Natural killer cell (primary cell): Measurements from ENCODE around the gene PRKN. TPM values are rescaled to one million over a fixed set of nuclear protein-coding genes. Genes with fewer than 3 reads are reported as not detected.

Experiments
- ATAC-seq, 3 donors: fragments of 150-1000 bp in 2 of 3; fragments of 200-7000 bp in 1 of 3; cut with Tn5 transposase; 1 replicate in 1 of 3; 2 replicates in 2 of 3; pipeline ENCODE4 v1.10.0; 2021; ENCODE audit warnings: mild to moderate bottlenecking in 2 of 3, moderate library complexity in 2 of 3
- DNase-seq, 2 donors: peaks; one replicate each; pipeline versions ENCODE4 v3.0.0 to v3.0.0-alpha.2; 2013 to 2021; ENCODE audit warnings: mixed read lengths in 1 of 2
- H3K27ac ChIP-seq: one replicate; pipeline ENCODE4 v1.5.1; 2013; ENCODE audit warnings: mild to moderate bottlenecking, low read length
- H3K27me3 ChIP-seq: one replicate; pipeline ENCODE4 v1.6.1; 2013; ENCODE audit warnings: low read length; ENCODE audit not compliant: control insufficient read depth, insufficient read depth
- H3K36me3 ChIP-seq: one replicate; pipeline ENCODE4 v1.6.1; 2013; ENCODE audit warnings: low read length; ENCODE audit not compliant: control insufficient read depth, insufficient read depth
- H3K4me1 ChIP-seq: one replicate; pipeline ENCODE4 v1.6.1; 2013; ENCODE audit warnings: low read length; ENCODE audit not compliant: control insufficient read depth, insufficient read depth
- H3K4me3 ChIP-seq: one replicate; pipeline ENCODE4 v1.5.1; 2013; ENCODE audit warnings: low read length
- H3K9me3 ChIP-seq: one replicate; pipeline ENCODE4 v1.6.1; 2013; ENCODE audit warnings: low read length; ENCODE audit not compliant: control insufficient read depth, insufficient read depth
- H3K27ac Mint-ChIP-seq, 2 donors: one replicate each; pipeline ENCODE4 v1.8.0; 2022; ENCODE audit warnings: mild to moderate bottlenecking in 2 of 2, mixed read lengths in 2 of 2, moderate library complexity in 1 of 2
- H3K27me3 Mint-ChIP-seq, 2 donors: one replicate each; pipeline ENCODE4 v1.8.0; 2022; ENCODE audit warnings: low read depth in 2 of 2, mixed read lengths in 2 of 2
- H3K36me3 Mint-ChIP-seq: one replicate; pipeline ENCODE4 v1.8.0; 2022; ENCODE audit warnings: mixed read lengths
- H3K4me1 Mint-ChIP-seq, 2 donors: one replicate each; pipeline ENCODE4 v1.8.0; 2022; ENCODE audit warnings: mixed read lengths in 2 of 2
- H3K4me3 Mint-ChIP-seq: one replicate; pipeline ENCODE4 v1.8.0; 2022; ENCODE audit warnings: mild to moderate bottlenecking, moderate library complexity, mixed read lengths
- H3K9me3 Mint-ChIP-seq, 2 donors: one replicate each; pipeline ENCODE4 v1.8.0; 2022; ENCODE audit warnings: mixed read lengths in 2 of 2
- CTCF ChIP-seq: fragments of 200-600 bp; IDR thresholded peaks from one replicate; pipeline ENCODE4 v1.8.0; 2022; ENCODE audit warnings: antibody characterized with exemption
- WGBS: methylation state at CpG from one replicate; pipeline ENCODE4 v1.1.7; 2013; ENCODE audit warnings: missing lambda C conversion rate; ENCODE audit not compliant: insufficient coverage; 5-methylcytosine and 5-hydroxymethylcytosine counted together
- intact Hi-C: fragments of 100-400 bp; cut with micrococcal nuclease; formaldehyde crosslinking; loops from one replicate; pipeline ENCODE4 v1.14.2; 2022
- total RNA-seq, 4 donors: library from RNA; stranded (reverse); fragments of 120-200 nt in 1 of 4; gene quantifications; one replicate each; pipeline versions ENCODE4 v1.2.3 to v1.2.4, GENCODE V29; 2013 to 2022

PRKN gene
- total RNA-seq, 3 donors from 2014 or later (not counting 1 experiment from before 2014, with no cell fraction given) = 1.4 to 1.9 (median 1.9) TPM

DNA sequence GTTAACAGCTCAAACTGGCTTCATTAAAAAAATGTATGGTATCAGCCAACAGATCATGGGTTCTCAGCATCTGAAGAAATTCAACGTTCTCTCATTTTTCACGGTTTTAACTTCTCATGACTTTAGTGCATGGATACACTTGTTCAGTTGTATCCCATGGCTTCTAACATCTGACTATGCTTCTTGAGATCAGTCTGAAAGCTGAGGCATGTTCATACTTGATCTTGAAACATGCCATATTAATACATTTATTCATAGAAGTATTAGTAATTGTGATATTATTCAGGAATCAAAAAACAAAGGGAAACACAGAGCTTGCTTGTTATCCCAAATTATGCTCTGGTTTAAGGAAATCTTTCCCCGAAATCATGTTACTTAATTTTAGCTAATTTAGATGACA lies 649.4 kb downstream of the PRKN start:
- intact Hi-C loops = no loop called here
- ATAC-seq (no peak), DNase-seq (no peak)
- Histone ChIP-seq H3K9me3 (no peaks in the 10 kb centered on the region), H3K27ac (no peak overlapping the region), H3K4me1 (no peaks in the 10 kb centered on the region), H3K27me3 (no peaks in the 10 kb centered on the region), H3K4me3 (no peak overlapping the region), H3K36me3 (no peaks in the 10 kb centered on the region)
- H3K4me1 Mint-ChIP-seq = no peaks in the 10 kb centered on the region
- no peaks in the 10 kb centered on the region for H3K27me3 Mint-ChIP-seq
- no peaks in the 10 kb centered on the region for H3K36me3 Mint-ChIP-seq
- H3K27ac Mint-ChIP-seq = no peak overlapping the region
- no peak for TF ChIP-seq CTCF
- H3K4me3 Mint-ChIP-seq = no peak overlapping the region
- 97% methylated on average over 2 of the region's 3 CpGs for WGBS
- H3K9me3 Mint-ChIP-seq = peaks cover 2 to 8% of the 10 kb centered on the region in 2 donors

DNA sequence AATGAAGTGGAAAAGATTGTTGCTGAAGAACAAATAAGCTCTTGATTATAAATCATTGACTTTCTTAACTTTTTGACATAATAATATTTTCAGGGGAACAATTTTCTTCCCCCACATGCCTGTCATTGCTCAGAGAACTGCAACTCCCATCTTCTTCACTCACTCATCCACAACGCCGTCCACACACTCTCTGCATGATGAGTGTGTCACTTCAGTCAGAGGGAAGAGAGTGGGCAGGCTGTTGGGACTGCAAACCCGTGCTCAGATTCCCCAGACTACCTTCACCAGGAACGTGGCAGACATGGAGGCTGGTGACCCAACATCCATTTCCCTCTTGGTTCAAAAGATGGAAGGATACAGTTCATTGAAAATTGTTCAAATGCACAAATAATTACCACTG lies 650.8 kb downstream of the PRKN start:
- Mint-ChIP-seq H3K9me3 (peaks cover 6 to 15% of the 10 kb centered on the region in 2 donors), H3K36me3 (no peaks in the 10 kb centered on the region), H3K27ac (no peak overlapping the region), H3K4me3 (no peak overlapping the region), H3K4me1 (no peaks in the 10 kb centered on the region), H3K27me3 (no peaks in the 10 kb centered on the region)
- intact Hi-C loops = no loop called here
- WGBS = 74% methylated on average over 4 of the region's 4 CpGs
- no peaks in the 10 kb centered on the region for H3K36me3 ChIP-seq
- DNase-seq = no peak
- H3K4me1 ChIP-seq = no peaks in the 10 kb centered on the region
- no peak overlapping the region for H3K27ac ChIP-seq
- H3K9me3 ChIP-seq = no peaks in the 10 kb centered on the region
- no peak for ATAC-seq
- H3K4me3 ChIP-seq = no peak overlapping the region
- no peaks in the 10 kb centered on the region for H3K27me3 ChIP-seq
- no peak for TF ChIP-seq CTCF

DNA sequence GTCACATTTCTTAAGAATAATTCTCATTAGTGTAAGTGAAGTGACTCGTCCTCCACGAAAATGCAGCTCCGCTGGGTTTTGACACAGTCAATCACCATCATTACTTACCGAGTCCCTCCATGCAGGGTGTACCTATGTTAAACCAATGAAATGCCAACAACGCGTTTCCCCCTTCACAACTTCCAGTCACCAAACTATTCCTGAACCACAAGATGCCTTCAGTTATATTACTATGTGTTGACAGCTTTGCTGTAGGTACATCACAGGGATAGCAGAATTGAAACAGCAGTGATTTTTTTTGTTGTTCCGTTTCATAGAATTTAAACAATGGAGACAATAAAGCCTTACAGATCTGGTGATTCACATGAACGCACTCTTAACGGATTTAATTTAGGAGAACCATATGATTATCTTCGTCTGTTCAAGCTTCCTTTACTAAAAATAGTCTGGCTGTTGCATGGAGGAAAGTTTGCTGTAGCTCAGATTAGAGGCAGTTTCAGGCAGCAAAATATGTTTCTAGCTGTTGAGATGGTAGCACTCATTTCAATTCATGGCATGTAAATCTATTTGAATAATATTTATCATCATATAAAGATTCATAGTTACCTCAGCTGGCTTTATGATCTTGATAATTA lies 652.8 kb downstream of the PRKN start:
- H3K27me3 ChIP-seq = no peaks in the 10 kb centered on the region
- no peaks in the 10 kb centered on the region for H3K27me3 Mint-ChIP-seq
- no peak overlapping the region for H3K27ac Mint-ChIP-seq
- ATAC-seq (no peak), DNase-seq (no peak)
- peaks cover 8 to 13% of the 10 kb centered on the region in 2 donors for H3K9me3 Mint-ChIP-seq
- H3K27ac ChIP-seq = no peak overlapping the region
- no peak for TF ChIP-seq CTCF
- H3K4me3 Mint-ChIP-seq = no peak overlapping the region
- H3K36me3 Mint-ChIP-seq = no peaks in the 10 kb centered on the region
- no peaks in the 10 kb centered on the region for H3K36me3 ChIP-seq
- no peaks in the 10 kb centered on the region for H3K4me1 Mint-ChIP-seq
- WGBS = 96% methylated on average over 10 of the region's 10 CpGs
- H3K9me3 ChIP-seq = peaks cover 7% of the 10 kb centered on the region
- H3K4me3 ChIP-seq = no peak overlapping the region
- intact Hi-C loops = no loop called here
- H3K4me1 ChIP-seq = no peaks in the 10 kb centered on the region

DNA sequence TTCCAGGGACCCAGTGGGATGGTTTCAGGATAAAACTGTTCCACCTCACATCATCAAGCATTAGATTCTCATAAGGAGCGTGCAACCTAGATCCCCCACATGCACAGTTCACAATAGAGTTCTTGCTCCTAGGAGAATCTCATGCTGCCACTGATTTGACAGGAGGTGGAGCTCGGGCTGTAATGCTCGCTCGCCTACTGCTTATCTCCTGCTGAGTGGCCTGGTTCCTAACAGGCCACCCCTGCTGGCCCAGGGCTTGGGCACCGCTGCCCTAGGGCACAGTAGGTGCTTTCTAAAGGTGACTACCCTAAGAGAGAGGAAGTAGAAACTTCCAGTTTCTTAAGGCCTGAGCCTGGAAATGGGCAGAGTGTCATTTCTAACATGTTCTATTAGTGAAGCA lies 656.9 kb downstream of the PRKN start:
- 79% methylated on average over 5 of the region's 5 CpGs for WGBS
- no peaks in the 10 kb centered on the region for H3K36me3 Mint-ChIP-seq
- H3K27ac Mint-ChIP-seq = no peak overlapping the region
- no peaks in the 10 kb centered on the region for H3K27me3 Mint-ChIP-seq
- peaks cover 8 to 10% of the 10 kb centered on the region in 2 donors for H3K9me3 Mint-ChIP-seq
- H3K4me1 ChIP-seq = no peaks in the 10 kb centered on the region
- no peak for TF ChIP-seq CTCF
- no peak overlapping the region for H3K27ac ChIP-seq
- DNase-seq = no peak
- no peaks in the 10 kb centered on the region for H3K27me3 ChIP-seq
- H3K4me3 ChIP-seq = no peak overlapping the region
- H3K4me1 Mint-ChIP-seq = no peaks in the 10 kb centered on the region
- peaks cover 13% of the 10 kb centered on the region for H3K9me3 ChIP-seq
- no peak overlapping the region for H3K4me3 Mint-ChIP-seq
- intact Hi-C loops = no loop called here
- ATAC-seq = no peak
- no peaks in the 10 kb centered on the region for H3K36me3 ChIP-seq
